ENCODE results near the gene KRTAP17-1.
"Not testable (repeated sequence)": the region's sequence is repeated elsewhere in the genome, so short reads cannot be mapped to it uniquely, and the experiment has no call there.

KRTAP17-1 gene

GRCh38 chr17:41308251-41308917 is 7.1 kb downstream of the KRTAP17-1 start:
- FAIRE-seq (no peak), DNase-seq (ENCODE audit: insufficient read length, low spot score) (no peak)

- DNase-seq (ENCODE audit: insufficient read length, low spot score): no peak
- FAIRE-seq: no peak
Measured at GRCh38 chr17:41307647-41308046, 7.9 kb downstream of the KRTAP17-1 start.

GRCh38 chr17:41304091-41304490 is 11.4 kb downstream of the KRTAP17-1 start:
- FAIRE-seq: no peak
- no peak for DNase-seq (ENCODE audit: insufficient read length, low spot score)

- FAIRE-seq (no peak), DNase-seq (ENCODE audit: insufficient read length, low spot score) (no peak)
Measured at GRCh38 chr17:41302981-41303380, 12.5 kb downstream of the KRTAP17-1 start.

- DNase-seq (ENCODE audit: insufficient read length, low spot score) (no peak), FAIRE-seq (no peak)
Measured at GRCh38 chr17:41301916-41302901, 13.3 kb downstream of the KRTAP17-1 start, which contains the start of gene KRTAP29-1. TSS of gene KRTAP29-1 (minus strand) at chr17:41302851. CDS start at chr17:41302851, 0 bp downstream.

- DNase-seq (ENCODE audit: insufficient read length, low spot score) (no peak), FAIRE-seq (no peak)
Measured at GRCh38 chr17:41301204-41301790, 14.2 kb downstream of the KRTAP17-1 start.

- DNase-seq (ENCODE audit: insufficient read length, low spot score): no peak
- FAIRE-seq: no peak
Measured at GRCh38 chr17:41298458-41299135, 16.9 kb downstream of the KRTAP17-1 start.

GRCh38 chr17:41296846-41297245 is 18.7 kb downstream of the KRTAP17-1 start:
- DNase-seq (ENCODE audit: insufficient read length, low spot score): no peak
- no peak for FAIRE-seq

GRCh38 chr17:41294016-41294415 is 21.5 kb downstream of the KRTAP17-1 start:
- FAIRE-seq (no peak), DNase-seq (ENCODE audit: insufficient read length, low spot score) (no peak)

GRCh38 chr17:41287050-41287449 is 28.5 kb downstream of the KRTAP17-1 start:
- DNase-seq (ENCODE audit: insufficient read length, low spot score) (no peak), FAIRE-seq (no peak)

GRCh38 chr17:41284546-41284945 is 31.0 kb downstream of the KRTAP17-1 start:
- no peak for FAIRE-seq
- DNase-seq (ENCODE audit: insufficient read length, low spot score): no peak

GRCh38 chr17:41284043-41284442 is 31.5 kb downstream of the KRTAP17-1 start:
- FAIRE-seq (no peak), DNase-seq (ENCODE audit: insufficient read length, low spot score) (no peak)

- DNase-seq (ENCODE audit: insufficient read length, low spot score) (no peak), FAIRE-seq (no peak)
Measured at GRCh38 chr17:41278176-41278955, 37.1 kb downstream of the KRTAP17-1 start.

GRCh38 chr17:41275648-41276190 is 39.8 kb downstream of the KRTAP17-1 start, which contains the start of gene KRTAP9-7:
TSS of gene KRTAP9-7 (plus strand) at chr17:41275698. CDS start at chr17:41275698, 0 bp downstream.
- not testable (repeated sequence) for DNase-seq (ENCODE audit: insufficient read length, low spot score); FAIRE-seq

- no peak for FAIRE-seq
- no peak for DNase-seq (ENCODE audit: insufficient read length, low spot score)
Measured at GRCh38 chr17:41271858-41272257, 43.7 kb downstream of the KRTAP17-1 start.

- DNase-seq (ENCODE audit: insufficient read length, low spot score); FAIRE-seq: not testable (repeated sequence)
Measured at GRCh38 chr17:41271323-41271722, 44.2 kb downstream of the KRTAP17-1 start.

GRCh38 chr17:41267711-41268110 is 47.8 kb downstream of the KRTAP17-1 start:
- DNase-seq (ENCODE audit: insufficient read length, low spot score): no peak
- no peak for FAIRE-seq

GRCh38 chr17:41265078-41265477 is 50.4 kb downstream of the KRTAP17-1 start, which contains the start of gene KRTAP9-6:
TSS of gene KRTAP9-6 (plus strand) at chr17:41265378. CDS start at chr17:41265378, 0 bp downstream.
- DNase-seq (ENCODE audit: insufficient read length, low spot score) (no peak), FAIRE-seq (no peak)

All from GM19239 (cell line).